IMR-90 (cell line): ENCODE results near the gene CADM1. TPM values are rescaled to one million over a fixed set of nuclear protein-coding genes. Genes with fewer than 3 reads are reported as not detected.

Source experiments
- ATAC-seq: fragments of 200-7000 bp; cut with Tn5 transposase; 2 replicates; pipeline ENCODE4 v1.9.1; 2020; ENCODE audit warnings: low read depth, mild to moderate bottlenecking, moderate library complexity
- BruUV-seq: library from RNA; stranded (reverse); fragments of 400-500 nt; replicated peaks from 2 replicates; lab custom pipeline; 2021; lab: Mats Ljungman, UMichigan
- CTCF ChIA-PET: fragments of 300-600 bp; formaldehyde crosslinking; extraction: SDS; loops from one replicate; lab custom pipeline; 2021; ENCODE audit warnings: antibody characterized with exemption; lab: Yijun Ruan, JAX
- POLR2A ChIA-PET: fragments of 300-600 bp; sonication (Branson Sonifier 250); formaldehyde crosslinking; loops from one replicate; lab custom pipeline; 2022; ENCODE audit warnings: antibody characterized with exemption; ENCODE audit not compliant: unreplicated experiment; lab: Charles Lee
- DNase-seq: peaks from one replicate; pipeline ENCODE4 v3.0.0; 2013
- H2AFZ ChIP-seq: replicated peaks from 2 replicates; pipeline ENCODE3; 2013; ENCODE audit warnings: low read length, mild to moderate bottlenecking; ENCODE audit not compliant: poor library complexity
- H2AK5ac ChIP-seq: 2 replicates; pipeline ENCODE4 v1.6.1; 2013; ENCODE audit warnings: low read depth, low read length, inconsistent platforms
- H2AK9ac ChIP-seq: replicated peaks from 2 replicates; pipeline ENCODE3; 2013; ENCODE audit warnings: mild to moderate bottlenecking, low read depth, low read length, moderate library complexity; ENCODE audit not compliant: poor library complexity
- H2BK120ac ChIP-seq: 2 replicates; pipeline ENCODE4 v1.6.1; 2013; ENCODE audit warnings: low read depth, low read length, inconsistent platforms
- H2BK15ac ChIP-seq: 3 replicates; pipeline ENCODE4 v1.6.1; 2013; ENCODE audit warnings: low read depth, low read length, inconsistent platforms
- H2BK20ac ChIP-seq: 2 replicates; pipeline ENCODE4 v1.6.1; 2013; ENCODE audit warnings: low read depth, mild to moderate bottlenecking, inconsistent platforms, low read length, moderate library complexity
- H2BK5ac ChIP-seq: 2 replicates; pipeline ENCODE4 v1.6.1; 2013; ENCODE audit warnings: mild to moderate bottlenecking, low read depth, low read length, inconsistent platforms; ENCODE audit not compliant: poor library complexity, severe bottlenecking
- H3K14ac ChIP-seq: replicated peaks from 2 replicates; pipeline ENCODE4 v1.6.1; 2013; ENCODE audit warnings: low read depth, low read length, inconsistent platforms
- H3K18ac ChIP-seq: 2 replicates; pipeline ENCODE4 v1.6.1; 2013; ENCODE audit warnings: low read depth, low read length, control low read depth
- H3K23ac ChIP-seq: 2 replicates; pipeline ENCODE4 v1.6.1; 2013; ENCODE audit warnings: low read depth, low read length, inconsistent platforms
- H3K27ac ChIP-seq: 2 replicates; pipeline ENCODE4 v1.5.1; 2013; ENCODE audit warnings: mild to moderate bottlenecking, control low read depth, low read length; ENCODE audit not compliant: insufficient read depth
- H3K27me3 ChIP-seq: 2 replicates; pipeline ENCODE4 v1.6.1; 2013; ENCODE audit warnings: low read length; ENCODE audit not compliant: control insufficient read depth, insufficient read depth
- H3K36me3 ChIP-seq: 2 replicates; pipeline ENCODE4 v1.6.1; 2013; ENCODE audit warnings: low read length, mixed read lengths; ENCODE audit not compliant: control insufficient read depth, insufficient read depth
- H3K4ac ChIP-seq: 2 replicates; pipeline ENCODE4 v1.6.1; 2013; ENCODE audit warnings: low read depth, low read length, inconsistent platforms
- H3K4me1 ChIP-seq: 2 replicates; pipeline ENCODE4 v1.6.1; 2013; ENCODE audit warnings: low read length, mixed read lengths; ENCODE audit not compliant: control insufficient read depth, insufficient read depth
- H3K4me2 ChIP-seq: 2 replicates; pipeline ENCODE4 v1.6.1; 2013; ENCODE audit warnings: low read depth, mild to moderate bottlenecking, control low read depth, low read length, moderate library complexity
- H3K4me3 ChIP-seq: 2 replicates; pipeline ENCODE4 v1.5.1; 2013; ENCODE audit warnings: low read depth, mild to moderate bottlenecking, control low read depth, low read length, moderate library complexity; ENCODE audit not compliant: insufficient read depth
- H3K56ac ChIP-seq: 2 replicates; pipeline ENCODE4 v1.6.1; 2013; ENCODE audit warnings: low read length, inconsistent platforms; ENCODE audit not compliant: insufficient read depth; ENCODE audit errors: extremely low read depth
- H3K79me1 ChIP-seq, 2 experiments: 2 replicates each; pipeline ENCODE4 v1.6.1; 2013; ENCODE audit warnings: low read length in 2 of 2, inconsistent platforms in 1 of 2, low read depth in 1 of 2
- H3K9ac ChIP-seq: 2 replicates; pipeline ENCODE4 v1.6.1; 2013; ENCODE audit warnings: low read depth, low read length, control low read depth
- H3K9me1 ChIP-seq: 2 replicates; pipeline ENCODE4 v1.6.1; 2013; ENCODE audit warnings: low read length, inconsistent platforms; ENCODE audit not compliant: insufficient read depth
- H3K9me3 ChIP-seq: 2 replicates; pipeline ENCODE4 v1.6.1; 2013; ENCODE audit warnings: low read length; ENCODE audit not compliant: control insufficient read depth, insufficient read depth
- H4K20me1 ChIP-seq: 2 replicates; pipeline ENCODE4 v1.6.1; 2013; ENCODE audit warnings: low read length, inconsistent platforms; ENCODE audit not compliant: insufficient read depth
- H4K5ac ChIP-seq: 2 replicates; pipeline ENCODE4 v1.6.1; 2013; ENCODE audit warnings: mild to moderate bottlenecking, low read depth, low read length, control low read depth
- H4K8ac ChIP-seq, 2 experiments: 2 replicates each; pipeline ENCODE4 v1.6.1; 2013; ENCODE audit warnings: low read depth in 2 of 2, low read length in 2 of 2, control low read depth in 1 of 2, inconsistent platforms in 1 of 2
- H4K91ac ChIP-seq: 2 replicates; pipeline ENCODE4 v1.6.1; 2013; ENCODE audit warnings: low read depth, low read length, inconsistent platforms; ENCODE audit not compliant: insufficient read depth
- FOS ChIP-seq: fragments of 150-350 bp; IDR thresholded peaks from 2 replicates; pipeline ENCODE4 v1.6.1; 2016; ENCODE audit warnings: low read depth, low read length
- POLR2A ChIP-seq: IDR thresholded peaks from 2 replicates; pipeline ENCODE4 v1.6.1; 2012; ENCODE audit warnings: mild to moderate bottlenecking, low read depth, low read length
- RCOR1 ChIP-seq: IDR thresholded peaks from 2 replicates; pipeline ENCODE4 v1.6.1; 2012; ENCODE audit warnings: mild to moderate bottlenecking, low read length, improper control_type of control experiment; ENCODE audit not compliant: insufficient replicate concordance
- RFX5 ChIP-seq: IDR thresholded peaks from 2 replicates; pipeline ENCODE4 v1.8.0; 2012; ENCODE audit warnings: low read depth, mild to moderate bottlenecking, low read length, moderate library complexity
- WGBS, 2 experiments: methylation state at CpG; one replicate each; pipeline versions ENCODE4 v1.1.5 to v1.1.7; 2013; ENCODE audit warnings: missing lambda C conversion rate in 2 of 2; ENCODE audit not compliant: insufficient read length in 1 of 2; ENCODE audit errors: extremely low coverage in 2 of 2; 5-methylcytosine and 5-hydroxymethylcytosine counted together
- dilution Hi-C: fragments of 300-500 bp; cut with HindIII; formaldehyde crosslinking; loops from one replicate; pipeline ENCODE4 v1.14.3; 2018; ENCODE audit warnings: low sequenced_read_pairs; ENCODE audit not compliant: unreplicated experiment
- in situ Hi-C: fragments of 300-500 bp; cut with MboI; formaldehyde crosslinking; loops from 3 replicates; pipeline ENCODE4 v1.14.3; 2019; ENCODE audit warnings: low sequenced_read_pairs, inconsistent platforms, mixed read lengths
- intact Hi-C: fragments of 100-400 bp; cut with micrococcal nuclease; formaldehyde crosslinking; loops from 2 replicates; pipeline ENCODE4 v1.10.0; 2022
- polyA plus RNA-seq, 3 experiments: library from polyadenylated mRNA; depleted of rRNA; stranded (reverse); fragments of >200 nt; gene quantifications; 2 replicates each; pipeline ENCODE4 v1.2.3, GENCODE V29; 2012; ENCODE audit warnings: low replicate concordance in 1 of 3
- total RNA-seq: library from RNA; depleted of rRNA; stranded (reverse); fragments of >200 nt; gene quantifications from 2 replicates; pipeline ENCODE4 v1.2.3, GENCODE V29; 2012
- TF ChIP-seq, protein P1 (sequence below): fragments of 150-350 bp; IDR thresholded peaks from 2 replicates; pipeline ENCODE4 v1.6.1; 2016; ENCODE audit warnings: low read depth, mild to moderate bottlenecking, low read length, moderate library complexity, borderline replicate concordance
- TF ChIP-seq, protein P2 (sequence below): conservative IDR thresholded peaks from 2 replicates; pipeline ENCODE4 v1.5.1; 2012; ENCODE audit warnings: mild to moderate bottlenecking, low read depth, low read length, improper control_type of control experiment

CADM1 gene
- total and polyA plus RNA-seq, 2 of the 4 experiments (the other 2 are of a cell fraction): 28.8 to 77.1 TPM

DNA sequence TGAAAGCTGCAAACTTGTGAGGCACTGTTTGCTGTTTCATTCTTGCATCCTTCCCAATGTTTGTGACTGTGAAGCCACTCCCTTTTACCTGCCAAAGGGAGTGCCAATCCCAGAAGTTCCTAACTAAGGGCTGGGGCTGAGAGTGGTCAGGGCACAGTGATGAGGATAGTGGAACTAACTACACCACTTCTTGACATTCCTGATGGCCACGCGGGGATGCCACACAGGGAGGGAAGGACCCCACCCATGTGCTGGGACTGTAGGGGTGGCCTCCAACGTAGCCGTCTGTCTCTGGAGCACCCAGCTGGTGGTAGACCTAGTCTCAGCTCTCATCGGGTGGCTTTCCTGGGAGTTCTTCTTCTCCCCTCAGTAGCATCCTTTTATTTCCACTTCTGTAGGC is 335.5 kb downstream of the CADM1 start:
- H4K20me1 ChIP-seq: no peaks in the 10 kb centered on the region
- WGBS, 2 experiments: no CpG with 5 or more reads among the region's 5 CpGs

More for the DNA sequence above, 335.5 kb downstream of the CADM1 start:
- H3K4me3 ChIP-seq: no peak overlapping the region
- no peak overlapping the region for H3K18ac ChIP-seq
- H3K79me1 ChIP-seq: no peaks in the 10 kb centered on the region
- no peak overlapping the region for H4K91ac ChIP-seq
- ATAC-seq (no peak), DNase-seq (no peak)
- TF ChIP-seq RFX5: no peak
- TF ChIP-seq POLR2A: no peak
- no peak for TF ChIP-seq FOS
- TF ChIP-seq, protein P1, sequence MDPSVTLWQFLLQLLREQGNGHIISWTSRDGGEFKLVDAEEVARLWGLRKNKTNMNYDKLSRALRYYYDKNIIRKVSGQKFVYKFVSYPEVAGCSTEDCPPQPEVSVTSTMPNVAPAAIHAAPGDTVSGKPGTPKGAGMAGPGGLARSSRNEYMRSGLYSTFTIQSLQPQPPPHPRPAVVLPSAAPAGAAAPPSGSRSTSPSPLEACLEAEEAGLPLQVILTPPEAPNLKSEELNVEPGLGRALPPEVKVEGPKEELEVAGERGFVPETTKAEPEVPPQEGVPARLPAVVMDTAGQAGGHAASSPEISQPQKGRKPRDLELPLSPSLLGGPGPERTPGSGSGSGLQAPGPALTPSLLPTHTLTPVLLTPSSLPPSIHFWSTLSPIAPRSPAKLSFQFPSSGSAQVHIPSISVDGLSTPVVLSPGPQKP: no peak
- TF ChIP-seq, protein P2, sequence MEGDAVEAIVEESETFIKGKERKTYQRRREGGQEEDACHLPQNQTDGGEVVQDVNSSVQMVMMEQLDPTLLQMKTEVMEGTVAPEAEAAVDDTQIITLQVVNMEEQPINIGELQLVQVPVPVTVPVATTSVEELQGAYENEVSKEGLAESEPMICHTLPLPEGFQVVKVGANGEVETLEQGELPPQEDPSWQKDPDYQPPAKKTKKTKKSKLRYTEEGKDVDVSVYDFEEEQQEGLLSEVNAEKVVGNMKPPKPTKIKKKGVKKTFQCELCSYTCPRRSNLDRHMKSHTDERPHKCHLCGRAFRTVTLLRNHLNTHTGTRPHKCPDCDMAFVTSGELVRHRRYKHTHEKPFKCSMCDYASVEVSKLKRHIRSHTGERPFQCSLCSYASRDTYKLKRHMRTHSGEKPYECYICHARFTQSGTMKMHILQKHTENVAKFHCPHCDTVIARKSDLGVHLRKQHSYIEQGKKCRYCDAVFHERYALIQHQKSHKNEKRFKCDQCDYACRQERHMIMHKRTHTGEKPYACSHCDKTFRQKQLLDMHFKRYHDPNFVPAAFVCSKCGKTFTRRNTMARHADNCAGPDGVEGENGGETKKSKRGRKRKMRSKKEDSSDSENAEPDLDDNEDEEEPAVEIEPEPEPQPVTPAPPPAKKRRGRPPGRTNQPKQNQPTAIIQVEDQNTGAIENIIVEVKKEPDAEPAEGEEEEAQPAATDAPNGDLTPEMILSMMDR: no peak
- TF ChIP-seq RCOR1: no peak
- ChIA-PET POLR2A (interaction anchor here (0.5 kb wide), 1 partner anchor 700 kb away, joined by 3 read pairs; no protein-coding TSS in a partner anchor), CTCF (interaction anchor here (1.1 kb wide), 1 partner anchor 113 kb away, joined by 9 read pairs; no protein-coding TSS in a partner anchor)
- H2AK5ac ChIP-seq: no peak overlapping the region
- intact Hi-C loops: loop anchor here (10.0 kb wide), 1 partner anchor 234 kb away; no protein-coding TSS in a partner anchor
- no peak overlapping the region for H3K23ac ChIP-seq
- H2BK15ac ChIP-seq: no peak overlapping the region
- in situ Hi-C loops: no loop called here
- H3K36me3 ChIP-seq: no peaks in the 10 kb centered on the region; the same call in 1 of the 2 replicates
- no peak overlapping the region for H2AFZ ChIP-seq
- no peak overlapping the region for H4K5ac ChIP-seq
- peaks cover 15% of the 10 kb centered on the region for H3K27me3 ChIP-seq
- H3K4me2 ChIP-seq: no peak overlapping the region
- H3K9me3 ChIP-seq: no peaks in the 10 kb centered on the region
- peaks cover 2% of the 10 kb centered on the region; the same call in 1 of the 2 replicates for H3K4me1 ChIP-seq
- BruUV-seq: no TSS peak
- no peak overlapping the region for H3K4ac ChIP-seq
- no peaks in the 10 kb centered on the region for H3K9me1 ChIP-seq
- no peak overlapping the region for H2BK120ac ChIP-seq
- no peak overlapping the region for H2BK20ac ChIP-seq
- dilution Hi-C loops: no loop called here
- H3K27ac ChIP-seq: no peak overlapping the region
- H2AK9ac ChIP-seq: no peak overlapping the region
- H2BK5ac ChIP-seq: no peak overlapping the region
- no peak overlapping the region for H3K14ac ChIP-seq
- H3K9ac ChIP-seq: no peak overlapping the region
- no peak overlapping the region for H4K8ac ChIP-seq
- no peak overlapping the region for H3K56ac ChIP-seq
